WERI-Rb-1 (cell line): ENCODE results near the gene PTCRA.
A peak's percentile ranks its signal among the peaks of the same experiment; 100 is the strongest.

ENCODE experiments used
- DNase-seq: peaks from one replicate; pipeline ENCODE4 v3.0.0-alpha.2; 2020
- H3K27ac ChIP-seq: fragments of 250-450 bp; sonication (Bioruptor Pico); 2 replicates; pipeline ENCODE4 v1.5.1; 2020; ENCODE audit warnings: mild to moderate bottlenecking, moderate library complexity
- H3K27me3 ChIP-seq: fragments of 250-450 bp; sonication (Bioruptor Pico); 2 replicates; pipeline ENCODE4 v1.5.1; 2021; ENCODE audit warnings: mild to moderate bottlenecking, low read depth, moderate library complexity; ENCODE audit not compliant: insufficient read depth, severe bottlenecking
- H3K36me3 ChIP-seq: fragments of 250-450 bp; sonication (Bioruptor Pico); 2 replicates; pipeline ENCODE4 v1.5.1; 2020; ENCODE audit warnings: mild to moderate bottlenecking, moderate library complexity
- H3K4me3 ChIP-seq: 2 replicates; pipeline ENCODE4 v1.5.1; 2011; ENCODE audit warnings: low read depth, mild to moderate bottlenecking, control low read depth, low read length
- H3K9me3 ChIP-seq: fragments of 250-450 bp; sonication (Bioruptor Pico); 2 replicates; pipeline ENCODE4 v1.5.1; 2021; ENCODE audit warnings: mild to moderate bottlenecking, moderate library complexity; ENCODE audit not compliant: severe bottlenecking
- TF ChIP-seq, protein P1 (sequence below): IDR thresholded peaks from 2 replicates; pipeline ENCODE4 v1.5.1; 2011; ENCODE audit warnings: low read depth, mild to moderate bottlenecking, control low read depth, inconsistent platforms, low read length

PTCRA gene

DNA sequence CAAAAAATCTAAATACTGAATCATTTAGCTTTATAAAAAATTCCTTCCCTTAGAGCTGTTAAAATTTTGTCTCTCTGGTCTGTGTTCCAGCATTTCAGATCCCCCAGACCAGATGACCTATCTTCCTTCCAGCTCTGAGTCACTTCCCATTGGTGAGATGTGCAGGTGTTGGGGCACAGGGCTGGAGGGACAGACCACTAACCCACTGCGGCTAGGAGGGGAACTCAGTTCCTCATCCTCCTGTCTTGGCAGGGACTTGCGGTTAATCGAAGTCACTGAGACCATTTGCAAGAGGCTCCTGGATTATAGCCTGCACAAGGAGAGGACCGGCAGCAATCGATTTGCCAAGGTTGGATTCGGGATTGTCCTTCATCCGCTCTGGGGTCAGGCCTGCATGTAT is 19.5 kb downstream of the PTCRA start:
- Histone ChIP-seq H3K9me3 (no peaks in the 10 kb centered on the region), H3K4me3 (no peak overlapping the region), H3K27me3 (no peaks in the 10 kb centered on the region), H3K27ac (no peak overlapping the region), H3K36me3 (peaks cover 87% of the 10 kb centered on the region)
- DNase-seq, result no peak
- TF ChIP-seq, protein P1, sequence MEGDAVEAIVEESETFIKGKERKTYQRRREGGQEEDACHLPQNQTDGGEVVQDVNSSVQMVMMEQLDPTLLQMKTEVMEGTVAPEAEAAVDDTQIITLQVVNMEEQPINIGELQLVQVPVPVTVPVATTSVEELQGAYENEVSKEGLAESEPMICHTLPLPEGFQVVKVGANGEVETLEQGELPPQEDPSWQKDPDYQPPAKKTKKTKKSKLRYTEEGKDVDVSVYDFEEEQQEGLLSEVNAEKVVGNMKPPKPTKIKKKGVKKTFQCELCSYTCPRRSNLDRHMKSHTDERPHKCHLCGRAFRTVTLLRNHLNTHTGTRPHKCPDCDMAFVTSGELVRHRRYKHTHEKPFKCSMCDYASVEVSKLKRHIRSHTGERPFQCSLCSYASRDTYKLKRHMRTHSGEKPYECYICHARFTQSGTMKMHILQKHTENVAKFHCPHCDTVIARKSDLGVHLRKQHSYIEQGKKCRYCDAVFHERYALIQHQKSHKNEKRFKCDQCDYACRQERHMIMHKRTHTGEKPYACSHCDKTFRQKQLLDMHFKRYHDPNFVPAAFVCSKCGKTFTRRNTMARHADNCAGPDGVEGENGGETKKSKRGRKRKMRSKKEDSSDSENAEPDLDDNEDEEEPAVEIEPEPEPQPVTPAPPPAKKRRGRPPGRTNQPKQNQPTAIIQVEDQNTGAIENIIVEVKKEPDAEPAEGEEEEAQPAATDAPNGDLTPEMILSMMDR, result no peak

DNA sequence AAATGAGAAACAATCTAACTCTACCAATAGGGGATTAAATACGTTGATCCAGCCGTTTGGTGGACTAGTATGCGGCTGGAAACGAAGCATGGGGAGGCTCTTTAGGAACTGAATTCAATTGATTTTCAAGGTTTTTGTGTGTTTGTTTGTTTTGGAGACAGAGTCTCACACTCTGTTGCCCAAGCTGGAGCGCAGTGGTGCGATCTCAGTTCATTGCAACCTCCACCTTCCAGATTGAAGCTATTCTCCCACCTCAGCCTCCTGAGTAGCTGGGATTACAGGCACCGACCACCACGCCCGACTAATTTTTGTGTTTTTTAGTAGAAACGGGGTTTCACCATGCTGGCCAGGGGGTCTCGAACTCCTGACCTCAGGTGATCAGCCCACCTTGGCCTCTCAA is 20.5 kb downstream of the PTCRA start:
- no peak for DNase-seq
- TF ChIP-seq, protein P1, result no peak
- Histone ChIP-seq H3K9me3 (no peaks in the 10 kb centered on the region), H3K27me3 (no peaks in the 10 kb centered on the region), H3K36me3 (peaks cover 93% of the 10 kb centered on the region), H3K27ac (no peak overlapping the region), H3K4me3 (no peak overlapping the region)

DNA sequence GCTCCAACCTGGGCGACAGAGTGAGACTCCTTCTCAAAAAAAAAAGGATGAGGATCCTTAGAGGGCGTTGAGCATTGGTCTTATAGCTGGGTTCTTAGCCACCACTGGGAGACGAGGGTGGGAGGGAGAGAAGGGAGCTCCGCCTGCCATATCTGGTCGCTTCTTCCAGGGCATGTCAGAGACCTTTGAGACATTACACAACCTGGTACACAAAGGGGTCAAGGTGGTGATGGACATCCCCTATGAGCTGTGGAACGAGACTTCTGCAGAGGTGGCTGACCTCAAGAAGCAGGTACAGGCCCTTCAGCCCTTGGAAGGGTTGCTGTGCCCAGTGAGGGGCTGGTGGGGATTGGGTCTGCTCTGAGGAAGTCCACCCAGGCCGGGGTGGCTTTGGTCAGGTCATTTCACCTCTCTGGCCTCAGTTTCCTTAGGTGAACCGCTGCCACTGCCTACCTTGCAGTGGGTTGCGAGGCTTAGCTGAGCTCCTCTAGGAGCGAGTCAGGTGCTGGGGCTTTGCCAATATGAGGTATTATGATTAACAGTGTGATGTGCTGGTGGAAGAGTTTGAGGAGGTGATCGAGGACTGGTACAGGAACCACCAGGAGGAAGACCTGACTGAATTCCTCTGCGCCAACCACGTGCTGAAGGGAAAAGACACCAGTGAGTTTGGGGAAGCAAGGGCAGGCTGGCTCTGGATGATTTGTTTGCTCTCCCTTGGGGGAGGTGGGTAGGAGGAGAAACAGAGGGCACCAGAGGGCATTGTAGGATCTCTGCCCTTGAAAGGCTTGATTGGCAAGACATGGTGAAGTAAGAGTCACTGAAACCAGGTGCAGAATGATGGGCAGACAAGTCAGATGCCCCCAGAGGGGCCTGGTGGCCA is 21.9 kb downstream of the PTCRA start:
- no peaks in the 10 kb centered on the region for H3K27me3 ChIP-seq
- TF ChIP-seq, protein P1, result no peak
- H3K36me3 ChIP-seq, result peaks cover 84% of the 10 kb centered on the region
- no peak overlapping the region for H3K4me3 ChIP-seq
- H3K9me3 ChIP-seq, result no peaks in the 10 kb centered on the region
- no peak overlapping the region for H3K27ac ChIP-seq
- no peak for DNase-seq

DNA sequence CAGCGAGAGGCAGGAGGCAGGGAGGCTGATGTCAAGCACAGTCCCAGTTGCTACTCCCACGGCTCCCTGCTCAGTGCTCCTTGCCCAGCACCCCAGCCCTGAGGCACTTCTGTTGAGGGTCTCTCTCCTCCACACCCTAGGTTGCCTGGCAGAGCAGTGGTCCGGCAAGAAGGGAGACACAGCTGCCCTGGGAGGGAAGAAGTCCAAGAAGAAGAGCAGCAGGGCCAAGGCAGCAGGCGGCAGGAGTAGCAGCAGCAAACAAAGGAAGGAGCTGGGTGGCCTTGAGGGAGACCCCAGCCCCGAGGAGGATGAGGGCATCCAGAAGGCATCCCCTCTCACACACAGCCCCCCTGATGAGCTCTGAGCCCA is 22.6 kb downstream of the PTCRA start:
- DNase-seq, result no peak
- Histone ChIP-seq H3K4me3 (no peak overlapping the region), H3K27me3 (no peaks in the 10 kb centered on the region), H3K9me3 (no peaks in the 10 kb centered on the region), H3K36me3 (peaks cover 80% of the 10 kb centered on the region), H3K27ac (no peak overlapping the region)
- TF ChIP-seq, protein P1, result no peak

DNA sequence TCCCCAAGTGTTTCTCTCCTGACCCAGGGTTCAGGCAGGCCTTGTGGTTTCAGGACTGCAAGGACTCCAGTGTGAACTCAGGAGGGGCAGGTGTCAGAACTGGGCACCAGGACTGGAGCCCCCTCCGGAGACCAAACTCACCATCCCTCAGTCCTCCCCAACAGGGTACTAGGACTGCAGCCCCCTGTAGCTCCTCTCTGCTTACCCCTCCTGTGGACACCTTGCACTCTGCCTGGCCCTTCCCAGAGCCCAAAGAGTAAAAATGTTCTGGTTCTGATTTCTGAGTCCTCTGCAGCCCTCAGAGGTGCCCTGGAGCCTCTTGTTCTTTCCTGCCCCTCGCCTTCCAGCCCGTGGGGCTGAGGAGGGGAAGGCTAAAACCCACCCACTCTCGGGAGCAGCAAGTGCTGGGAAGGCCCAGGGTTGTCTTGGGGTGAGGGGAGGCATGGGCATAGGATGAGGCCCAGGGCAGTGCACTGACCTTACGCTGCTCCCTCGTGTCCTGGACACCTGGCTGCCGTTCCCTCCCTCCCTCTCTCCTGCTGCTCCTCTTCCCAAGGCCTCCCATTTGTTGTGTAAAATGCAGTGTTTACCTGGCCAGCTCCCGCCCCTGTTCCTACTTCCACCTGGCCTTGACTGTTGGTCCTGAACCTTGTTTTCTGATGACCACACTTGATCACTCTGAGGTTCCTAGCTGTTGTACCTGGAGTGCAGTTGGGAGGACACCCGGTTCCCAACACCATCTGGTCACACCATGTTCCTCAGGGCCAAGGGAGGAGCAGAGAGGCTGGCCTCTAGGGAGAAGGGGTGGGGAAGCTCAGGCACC is 23.3 kb downstream of the PTCRA start:
- Histone ChIP-seq H3K27ac (0 out of 2 replicates have a peak overlapping the region, but pooled peaks have one; percentile 1), H3K9me3 (no peaks in the 10 kb centered on the region), H3K4me3 (no peak overlapping the region), H3K27me3 (no peaks in the 10 kb centered on the region), H3K36me3 (peaks cover 80% of the 10 kb centered on the region)
- TF ChIP-seq, protein P1, result no peak
- DNase-seq, result peak; percentile 42
